ENCODE results near the gene FAAP20.

FAAP20 gene

GRCh38 chr1:2210786-2211185 is 16.2 kb upstream of the FAAP20 start:
- TF ChIP-seq GLIS3 (CRISPR knock-in tag; IDR thresholded peaks at IDR 0.05) (no peak), TSHZ2 (CRISPR knock-in tag; IDR thresholded peaks at IDR 0.05) (no peak), ZNF70 (CRISPR knock-in tag; IDR thresholded peaks at IDR 0.05) (no peak), TOX (CRISPR knock-in tag; IDR thresholded peaks at IDR 0.05; ENCODE audit: borderline replicate concordance) (no peak)
- ATAC-seq, result no peak

GRCh38 chr1:2210084-2210653 is 15.6 kb upstream of the FAAP20 start:
- no peak for TF ChIP-seq TCF4 (CRISPR knock-in tag; IDR thresholded peaks at IDR 0.05; ENCODE audit: borderline replicate concordance)
- TF ChIP-seq ARNTL (CRISPR knock-in tag; IDR thresholded peaks at IDR 0.05; ENCODE audit: borderline replicate concordance, low read depth), result no peak
- no peak for TF ChIP-seq ZFP3 (CRISPR knock-in tag; IDR thresholded peaks at IDR 0.05)
- no peak for TF ChIP-seq SNAI2 (CRISPR knock-in tag; IDR thresholded peaks at IDR 0.05)
- no peak for TF ChIP-seq CREB5 (CRISPR knock-in tag; IDR thresholded peaks at IDR 0.05; ENCODE audit: low read depth)
- no peak for TF ChIP-seq BACH2 (CRISPR knock-in tag; IDR thresholded peaks at IDR 0.05; ENCODE audit: borderline replicate concordance)
- no peak for TF ChIP-seq PATZ1 (CRISPR knock-in tag; IDR thresholded peaks at IDR 0.05; ENCODE audit: borderline replicate concordance)
- TF ChIP-seq CSRNP3 (CRISPR knock-in tag; IDR thresholded peaks at IDR 0.05), result no peak
- no peak for TF ChIP-seq TOX (CRISPR knock-in tag; IDR thresholded peaks at IDR 0.05; ENCODE audit: borderline replicate concordance)
- no peak for TF ChIP-seq OSR1 (CRISPR knock-in tag; IDR thresholded peaks at IDR 0.05)
- TF ChIP-seq TSHZ2 (CRISPR knock-in tag; IDR thresholded peaks at IDR 0.05), result no peak
- no peak for TF ChIP-seq CSDC2 (CRISPR knock-in tag; IDR thresholded peaks at IDR 0.05)
- no peak for TF ChIP-seq ISL1 (CRISPR knock-in tag; IDR thresholded peaks at IDR 0.05)
- ATAC-seq, result no peak

- ATAC-seq, result no peak
- no peak for TF ChIP-seq ZFP3 (CRISPR knock-in tag; IDR thresholded peaks at IDR 0.05)
- TF ChIP-seq TCF4 (CRISPR knock-in tag; IDR thresholded peaks at IDR 0.05; ENCODE audit: borderline replicate concordance), result no peak
- TF ChIP-seq CREB5 (CRISPR knock-in tag; IDR thresholded peaks at IDR 0.05; ENCODE audit: low read depth), result no peak
- no peak for TF ChIP-seq PATZ1 (CRISPR knock-in tag; IDR thresholded peaks at IDR 0.05; ENCODE audit: borderline replicate concordance)
- TF ChIP-seq BACH2 (CRISPR knock-in tag; IDR thresholded peaks at IDR 0.05; ENCODE audit: borderline replicate concordance), result no peak
- TF ChIP-seq ZC3H10 (CRISPR knock-in tag; IDR thresholded peaks at IDR 0.05), result no peak
- TF ChIP-seq PPARA (CRISPR knock-in tag; IDR thresholded peaks at IDR 0.05; ENCODE audit: borderline replicate concordance), result no peak
- no peak for TF ChIP-seq ZNF8 (CRISPR knock-in tag; IDR thresholded peaks at IDR 0.05)
- TF ChIP-seq CSRNP3 (CRISPR knock-in tag; IDR thresholded peaks at IDR 0.05), result no peak
- no peak for TF ChIP-seq SNAI2 (CRISPR knock-in tag; IDR thresholded peaks at IDR 0.05)
- TF ChIP-seq ESRRG (CRISPR knock-in tag; IDR thresholded peaks at IDR 0.05), result no peak
- no peak for TF ChIP-seq GLIS3 (CRISPR knock-in tag; IDR thresholded peaks at IDR 0.05)
Observed at GRCh38 chr1:2209400-2210083, 15.0 kb upstream of the FAAP20 start.

Data from SK-N-SH treated with all-trans-retinoic acid at 6 μM for 48 hours (cell line).